Natural killer cell (primary cell): ENCODE data around the gene CARTPT. TPM values are rescaled to one million over a fixed set of nuclear protein-coding genes. Genes with fewer than 3 reads are reported as not detected.

Experiments
- ATAC-seq, 3 donors: fragments of 150-1000 bp in 2 of 3; fragments of 200-7000 bp in 1 of 3; cut with Tn5 transposase; 1 replicate in 1 of 3; 2 replicates in 2 of 3; pipeline ENCODE4 v1.10.0; 2021; ENCODE audit warnings: mild to moderate bottlenecking in 2 of 3, moderate library complexity in 2 of 3
- DNase-seq, 2 donors: peaks; one replicate each; pipeline versions ENCODE4 v3.0.0 to v3.0.0-alpha.2; 2013 to 2021; ENCODE audit warnings: mixed read lengths in 1 of 2
- H3K27ac ChIP-seq: one replicate; pipeline ENCODE4 v1.5.1; 2013; ENCODE audit warnings: mild to moderate bottlenecking, low read length
- H3K27me3 ChIP-seq: one replicate; pipeline ENCODE4 v1.6.1; 2013; ENCODE audit warnings: low read length; ENCODE audit not compliant: control insufficient read depth, insufficient read depth
- H3K36me3 ChIP-seq: one replicate; pipeline ENCODE4 v1.6.1; 2013; ENCODE audit warnings: low read length; ENCODE audit not compliant: control insufficient read depth, insufficient read depth
- H3K4me1 ChIP-seq: one replicate; pipeline ENCODE4 v1.6.1; 2013; ENCODE audit warnings: low read length; ENCODE audit not compliant: control insufficient read depth, insufficient read depth
- H3K4me3 ChIP-seq: one replicate; pipeline ENCODE4 v1.5.1; 2013; ENCODE audit warnings: low read length
- H3K9me3 ChIP-seq: one replicate; pipeline ENCODE4 v1.6.1; 2013; ENCODE audit warnings: low read length; ENCODE audit not compliant: control insufficient read depth, insufficient read depth
- H3K27ac Mint-ChIP-seq, 2 donors: one replicate each; pipeline ENCODE4 v1.8.0; 2022; ENCODE audit warnings: mild to moderate bottlenecking in 2 of 2, mixed read lengths in 2 of 2, moderate library complexity in 1 of 2
- H3K27me3 Mint-ChIP-seq, 2 donors: one replicate each; pipeline ENCODE4 v1.8.0; 2022; ENCODE audit warnings: low read depth in 2 of 2, mixed read lengths in 2 of 2
- H3K36me3 Mint-ChIP-seq: one replicate; pipeline ENCODE4 v1.8.0; 2022; ENCODE audit warnings: mixed read lengths
- H3K4me1 Mint-ChIP-seq, 2 donors: one replicate each; pipeline ENCODE4 v1.8.0; 2022; ENCODE audit warnings: mixed read lengths in 2 of 2
- H3K4me3 Mint-ChIP-seq: one replicate; pipeline ENCODE4 v1.8.0; 2022; ENCODE audit warnings: mild to moderate bottlenecking, moderate library complexity, mixed read lengths
- H3K9me3 Mint-ChIP-seq, 2 donors: one replicate each; pipeline ENCODE4 v1.8.0; 2022; ENCODE audit warnings: mixed read lengths in 2 of 2
- CTCF ChIP-seq: fragments of 200-600 bp; IDR thresholded peaks from one replicate; pipeline ENCODE4 v1.8.0; 2022; ENCODE audit warnings: antibody characterized with exemption
- WGBS: methylation state at CpG from one replicate; pipeline ENCODE4 v1.1.7; 2013; ENCODE audit warnings: missing lambda C conversion rate; ENCODE audit not compliant: insufficient coverage; 5-methylcytosine and 5-hydroxymethylcytosine counted together
- intact Hi-C: fragments of 100-400 bp; cut with micrococcal nuclease; formaldehyde crosslinking; loops from one replicate; pipeline ENCODE4 v1.14.2; 2022
- total RNA-seq, 4 donors: library from RNA; stranded (reverse); fragments of 120-200 nt in 1 of 4; gene quantifications; one replicate each; pipeline versions ENCODE4 v1.2.3 to v1.2.4, GENCODE V29; 2013 to 2022

CARTPT gene
- total RNA-seq, 3 donors from 2014 or later (not counting 1 experiment from before 2014, with no cell fraction given) = not detected

DNA sequence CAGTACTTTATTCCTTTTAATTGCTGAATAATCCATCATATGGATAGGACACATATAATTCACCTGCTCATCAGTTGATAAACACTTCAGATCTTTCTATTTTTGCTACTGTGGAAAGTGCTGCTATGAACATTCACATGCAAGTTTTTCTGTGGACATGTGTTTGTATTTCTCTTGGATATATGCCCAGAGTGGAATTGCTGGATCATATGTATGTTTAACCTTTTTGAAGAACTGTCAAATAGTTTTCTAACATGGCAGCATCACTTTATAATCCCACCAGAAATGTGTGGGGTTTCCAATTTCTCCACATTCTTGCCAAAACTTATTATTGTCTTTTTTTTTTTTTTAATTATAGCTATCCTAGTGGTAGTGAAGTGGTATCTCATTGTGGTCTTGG, 15.1 kb downstream of the CARTPT start:
- ATAC-seq (no peak), DNase-seq (no peak)
- Histone ChIP-seq H3K27ac (no peak overlapping the region), H3K9me3 (no peaks in the 10 kb centered on the region), H3K4me1 (no peaks in the 10 kb centered on the region), H3K27me3 (peaks cover 2% of the 10 kb centered on the region), H3K36me3 (no peaks in the 10 kb centered on the region), H3K4me3 (no peak overlapping the region)
- Mint-ChIP-seq H3K4me1 (no peaks in the 10 kb centered on the region), H3K9me3 (no peaks in the 10 kb centered on the region), H3K36me3 (no peaks in the 10 kb centered on the region), H3K27me3 (peaks cover 7 to 12% of the 10 kb centered on the region in 2 donors), H3K27ac (no peak overlapping the region), H3K4me3 (no peak overlapping the region)
- intact Hi-C loops = no loop called here
- TF ChIP-seq CTCF = no peak

DNA sequence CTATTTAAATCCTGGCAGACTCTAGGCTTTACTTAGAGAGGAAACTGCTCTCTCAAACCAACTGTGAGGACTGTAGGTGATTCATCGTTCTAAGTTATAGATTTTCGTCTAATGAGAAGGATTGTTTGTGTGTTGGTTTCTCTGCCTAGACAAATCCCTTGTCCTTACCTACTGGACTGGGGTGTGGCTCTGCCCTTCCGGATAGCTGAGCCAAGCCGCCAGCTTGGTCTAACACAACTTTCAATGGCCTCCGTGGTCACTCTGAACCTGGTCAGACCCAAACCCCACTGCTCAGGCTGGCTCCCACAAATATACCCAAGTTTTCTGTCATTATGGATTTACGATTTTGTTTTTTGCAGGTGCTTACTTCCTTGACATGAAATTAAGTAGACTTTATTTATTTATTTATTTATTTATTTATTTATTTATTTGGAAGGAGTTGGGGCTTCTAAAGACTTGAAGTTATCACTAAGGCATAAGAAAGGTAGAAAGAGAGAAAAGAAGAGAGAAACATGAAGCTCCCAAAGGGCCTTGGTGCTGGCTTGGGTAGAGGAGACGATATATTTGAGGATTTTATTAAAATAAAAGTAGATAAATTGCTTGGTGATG, 19.0 kb downstream of the CARTPT start:
- no peaks in the 10 kb centered on the region for H3K4me1 Mint-ChIP-seq

DNA sequence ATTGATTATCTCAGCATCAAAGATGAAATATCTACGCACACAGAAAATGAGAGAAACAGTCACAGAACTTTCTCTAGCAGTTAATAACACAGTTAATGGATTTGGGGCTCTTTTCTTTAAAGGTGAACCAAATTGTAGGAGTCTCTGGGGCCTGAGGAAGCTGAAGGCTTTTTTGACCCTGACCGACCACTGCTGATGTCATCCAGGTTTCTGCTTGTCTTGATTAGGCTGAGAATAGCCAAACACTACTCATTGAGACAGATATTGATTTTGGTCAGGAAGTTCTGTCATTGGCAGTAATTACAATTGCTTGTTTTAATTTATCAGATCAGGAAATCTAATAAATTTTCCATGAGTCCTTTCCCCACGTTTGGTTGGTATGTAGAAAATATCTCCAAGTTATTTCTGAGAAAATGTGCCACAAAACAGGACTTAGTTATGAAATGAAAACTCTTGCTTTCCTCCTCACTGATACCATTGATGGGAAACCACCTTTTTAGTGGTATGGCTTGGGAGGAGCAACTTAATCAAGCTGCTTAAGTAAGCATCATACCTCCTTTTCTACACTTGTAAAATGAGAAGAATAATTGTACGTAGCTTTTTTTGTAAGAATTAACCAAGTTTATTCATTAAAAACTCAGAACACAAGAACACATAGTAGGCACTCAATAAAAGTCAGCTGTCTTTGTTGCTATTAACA, 19.7 kb downstream of the CARTPT start:
- peaks cover 4 to 10% of the 10 kb centered on the region in 2 donors for H3K27me3 Mint-ChIP-seq
- no peak for TF ChIP-seq CTCF
- H3K4me3 ChIP-seq = no peak overlapping the region
- no peaks in the 10 kb centered on the region for H3K9me3 Mint-ChIP-seq
- H3K4me1 ChIP-seq = no peaks in the 10 kb centered on the region
- ATAC-seq (no peak), DNase-seq (no peak)
- no peak overlapping the region for H3K27ac ChIP-seq
- intact Hi-C loops = no loop called here
- H3K27ac Mint-ChIP-seq = no peak overlapping the region
- H3K27me3 ChIP-seq = peaks cover 2% of the 10 kb centered on the region
- no peaks in the 10 kb centered on the region for H3K36me3 Mint-ChIP-seq
- no peaks in the 10 kb centered on the region for H3K9me3 ChIP-seq
- H3K4me1 Mint-ChIP-seq = no peaks in the 10 kb centered on the region
- WGBS = 82% methylated on average over 1 of the region's 4 CpGs
- H3K36me3 ChIP-seq = no peaks in the 10 kb centered on the region
- H3K4me3 Mint-ChIP-seq = no peak overlapping the region

More for the DNA sequence above, 19.0 kb downstream of the CARTPT start:
- Histone ChIP-seq H3K36me3 (no peaks in the 10 kb centered on the region), H3K4me1 (no peaks in the 10 kb centered on the region), H3K27ac (no peak overlapping the region), H3K9me3 (no peaks in the 10 kb centered on the region), H3K4me3 (no peak overlapping the region), H3K27me3 (peaks cover 2% of the 10 kb centered on the region)
- no peaks in the 10 kb centered on the region for H3K9me3 Mint-ChIP-seq
- no peaks in the 10 kb centered on the region for H3K36me3 Mint-ChIP-seq
- intact Hi-C loops = no loop called here
- H3K27me3 Mint-ChIP-seq = peaks cover 2 to 4% of the 10 kb centered on the region in 2 donors
- WGBS = 87% methylated on average over 6 of the region's 7 CpGs
- TF ChIP-seq CTCF = no peak
- no peak overlapping the region for H3K27ac Mint-ChIP-seq
- ATAC-seq (no peak), DNase-seq (no peak)
- H3K4me3 Mint-ChIP-seq = no peak overlapping the region
